ENCODE data around the gene SKI.
"Not testable (repeated sequence)": the region's sequence is repeated elsewhere in the genome, so short reads cannot be mapped to it uniquely, and the experiment has no call there.

DNA sequence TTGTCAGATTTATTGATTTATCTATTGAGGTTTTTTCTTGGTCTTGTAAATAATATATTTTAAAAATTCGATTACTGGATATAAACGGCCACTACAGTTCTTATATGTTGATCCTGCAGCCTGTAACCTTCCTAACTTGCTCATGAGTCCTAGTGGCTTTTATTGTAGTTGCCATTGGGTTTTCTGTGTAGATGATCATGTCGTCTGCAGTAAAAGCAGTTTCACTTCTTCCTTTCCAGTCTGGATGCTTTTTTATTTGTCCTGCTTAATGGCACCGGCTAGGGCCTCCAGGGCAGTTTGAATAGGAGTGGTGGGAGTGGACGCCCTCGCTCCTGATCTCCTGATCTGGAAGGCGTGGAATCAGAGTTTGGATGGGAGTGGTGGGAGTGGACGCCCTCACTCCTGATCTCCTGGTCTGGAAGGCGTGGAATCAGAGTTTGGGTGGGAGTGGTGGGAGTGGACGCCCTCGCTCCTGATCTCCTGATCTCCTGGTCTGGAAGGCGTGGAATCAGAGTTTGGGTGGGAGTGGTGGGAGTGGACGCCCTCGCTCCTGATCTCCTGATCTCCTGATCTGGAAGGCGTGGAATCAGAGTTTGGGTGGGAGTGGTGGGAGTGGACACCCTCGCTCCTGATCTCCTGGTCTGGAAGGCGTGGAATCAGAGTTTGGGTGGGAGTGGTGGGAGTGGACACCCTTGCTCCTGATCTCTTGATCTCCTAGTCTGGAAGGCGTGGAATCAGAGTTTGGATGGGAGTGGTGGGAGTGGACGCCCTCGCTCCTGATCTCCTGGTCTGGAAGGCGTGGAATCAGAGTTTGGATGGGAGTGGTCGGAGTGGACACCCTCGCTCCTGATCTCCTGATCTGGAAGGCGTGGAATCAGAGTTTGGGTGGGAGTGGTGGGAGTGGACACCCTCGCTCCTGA lies 33.6 kb downstream of the SKI start:
- TF ChIP-seq, protein P1, sequence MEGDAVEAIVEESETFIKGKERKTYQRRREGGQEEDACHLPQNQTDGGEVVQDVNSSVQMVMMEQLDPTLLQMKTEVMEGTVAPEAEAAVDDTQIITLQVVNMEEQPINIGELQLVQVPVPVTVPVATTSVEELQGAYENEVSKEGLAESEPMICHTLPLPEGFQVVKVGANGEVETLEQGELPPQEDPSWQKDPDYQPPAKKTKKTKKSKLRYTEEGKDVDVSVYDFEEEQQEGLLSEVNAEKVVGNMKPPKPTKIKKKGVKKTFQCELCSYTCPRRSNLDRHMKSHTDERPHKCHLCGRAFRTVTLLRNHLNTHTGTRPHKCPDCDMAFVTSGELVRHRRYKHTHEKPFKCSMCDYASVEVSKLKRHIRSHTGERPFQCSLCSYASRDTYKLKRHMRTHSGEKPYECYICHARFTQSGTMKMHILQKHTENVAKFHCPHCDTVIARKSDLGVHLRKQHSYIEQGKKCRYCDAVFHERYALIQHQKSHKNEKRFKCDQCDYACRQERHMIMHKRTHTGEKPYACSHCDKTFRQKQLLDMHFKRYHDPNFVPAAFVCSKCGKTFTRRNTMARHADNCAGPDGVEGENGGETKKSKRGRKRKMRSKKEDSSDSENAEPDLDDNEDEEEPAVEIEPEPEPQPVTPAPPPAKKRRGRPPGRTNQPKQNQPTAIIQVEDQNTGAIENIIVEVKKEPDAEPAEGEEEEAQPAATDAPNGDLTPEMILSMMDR (IDR thresholded peaks at IDR 0.05): not testable (repeated sequence)
- TF ChIP-seq EP300 (IDR thresholded peaks at IDR 0.05; ENCODE audit: low read depth): not testable (repeated sequence)

All from transverse colon (tissue), 3 donors.